ENCODE measurements around the gene CHMP2A.

CHMP2A gene

DNA sequence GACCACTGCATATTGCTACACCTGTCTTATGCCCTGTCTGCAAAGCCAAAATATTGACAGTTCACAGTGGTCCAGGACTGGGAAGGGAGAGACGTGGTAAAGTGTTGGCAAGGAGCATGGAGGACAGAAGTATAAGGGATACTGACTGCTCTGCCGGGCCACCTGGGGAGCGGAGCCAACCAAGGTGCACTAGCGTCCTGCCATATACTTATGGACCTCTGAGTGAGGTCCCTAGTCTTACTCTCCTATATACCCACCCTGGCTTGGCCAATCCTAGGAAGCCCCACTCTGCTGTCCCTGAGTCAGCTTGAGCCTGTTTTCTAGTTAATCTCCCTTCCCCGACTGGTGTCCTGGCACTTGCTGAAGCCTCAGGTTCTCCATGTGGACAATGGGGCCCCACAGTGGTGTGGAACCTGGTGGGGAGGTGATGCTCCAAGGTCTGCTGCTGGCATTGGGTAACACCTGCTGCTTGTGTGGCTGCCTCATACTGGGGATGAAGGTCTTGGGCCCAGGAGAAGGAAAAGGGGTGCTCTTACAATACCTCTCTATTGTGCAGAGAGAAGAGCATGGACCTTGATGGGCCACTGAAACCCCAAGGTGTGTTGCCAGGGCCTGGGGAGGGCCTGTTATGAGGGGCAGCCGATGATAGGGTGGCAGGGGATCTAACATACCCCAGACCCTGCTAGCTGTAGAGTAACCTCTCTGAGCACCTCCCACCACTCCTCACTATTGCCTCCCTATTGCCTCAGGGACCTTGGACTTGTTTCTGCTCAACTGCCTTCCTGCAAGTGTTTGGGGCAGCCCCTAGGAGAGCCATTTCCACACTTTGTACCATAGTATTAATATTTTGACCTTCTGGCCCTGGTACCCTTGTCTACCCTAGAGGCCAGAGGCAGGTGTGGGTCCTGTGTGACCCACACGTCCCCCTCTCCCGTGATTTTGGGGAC, 17.8 kb downstream of the CHMP2A start:
- DNase-seq, result no peak

DNA sequence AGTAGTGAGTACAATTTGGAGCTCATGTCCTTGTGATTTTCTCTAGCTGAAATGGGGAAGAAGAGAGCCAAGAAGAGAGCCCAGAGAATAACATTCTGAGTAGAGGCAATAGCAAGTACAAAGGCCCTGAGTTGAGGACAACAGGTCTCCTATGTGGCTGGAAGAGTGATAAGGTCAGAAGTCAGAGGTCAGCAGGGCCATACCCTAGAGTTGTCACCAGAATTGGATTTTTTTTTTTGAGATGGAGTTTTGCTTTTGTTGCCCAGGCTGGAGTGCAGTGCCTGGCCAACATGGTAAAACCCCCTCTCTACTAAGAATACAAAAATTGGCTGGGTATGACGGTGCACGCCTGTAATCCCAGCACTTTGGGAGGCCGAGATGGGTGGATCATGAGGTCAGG, 19.0 kb downstream of the CHMP2A start:
- DNase-seq, result no peak

DNA sequence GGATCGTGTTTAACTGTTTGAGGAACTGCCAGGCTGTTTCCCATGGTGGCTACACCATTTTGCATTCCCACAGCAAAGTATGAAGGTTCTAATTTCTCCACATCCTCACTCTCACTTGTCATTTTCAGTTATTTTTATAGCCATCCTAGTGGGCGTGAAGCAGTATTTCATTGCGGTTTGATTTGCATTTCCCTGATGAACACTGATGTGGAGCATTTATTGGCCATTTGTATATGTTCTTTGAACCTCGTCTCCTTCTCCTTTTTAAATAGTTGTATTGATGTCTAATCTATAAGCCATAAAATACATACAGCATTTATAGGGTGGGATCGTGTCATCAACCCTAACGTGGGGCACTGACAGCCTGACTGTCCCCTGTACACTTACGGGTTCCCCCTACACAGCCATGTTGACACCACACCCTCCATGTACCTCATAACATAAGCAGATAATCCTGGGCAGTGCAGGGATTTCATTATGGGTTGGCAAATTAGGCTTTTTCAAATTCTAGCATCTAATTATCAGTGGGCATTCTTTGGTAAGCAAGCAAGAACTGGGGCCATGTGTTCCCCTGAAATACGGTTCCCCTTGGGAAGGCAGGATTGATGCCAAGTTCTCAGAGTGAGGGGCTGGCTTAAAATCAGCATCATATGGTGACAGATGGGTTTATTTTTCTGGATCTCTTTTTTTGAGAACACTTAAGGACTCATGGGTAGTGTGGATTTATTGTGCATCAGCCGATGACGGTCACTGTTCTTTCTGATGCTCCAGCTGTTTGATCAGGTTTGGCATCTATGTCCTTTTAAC, 23.7 kb downstream of the CHMP2A start:
- no peak for DNase-seq

- no peak for DNase-seq
These were observed 25.5 kb downstream of the CHMP2A start for GRCh38 chr19:58529405-58529804.

DNA sequence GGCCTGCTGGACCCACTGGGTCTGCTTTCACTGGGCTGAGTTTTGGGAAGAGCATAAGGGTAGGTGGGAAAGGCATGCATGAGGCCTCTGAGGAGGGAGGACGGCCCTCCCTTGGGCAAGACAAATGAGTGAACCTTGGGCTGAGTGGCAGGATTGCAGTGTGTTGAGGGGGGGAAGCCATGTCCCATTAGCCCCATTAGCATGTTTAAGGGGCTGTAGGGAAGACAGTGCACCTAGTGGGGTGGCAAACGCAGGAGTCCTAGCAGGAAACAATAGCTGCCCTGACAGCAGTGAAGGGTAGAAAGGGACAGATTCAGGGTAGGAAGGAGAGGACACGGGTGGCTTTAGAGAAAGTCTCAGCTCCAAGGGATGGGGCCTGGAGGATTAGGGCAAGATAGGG, 32.2 kb downstream of the CHMP2A start:
- no peak for DNase-seq

- DNase-seq, result no peak
These were observed 33.3 kb downstream of the CHMP2A start for GRCh38 chr19:58521651-58522050.

DNA sequence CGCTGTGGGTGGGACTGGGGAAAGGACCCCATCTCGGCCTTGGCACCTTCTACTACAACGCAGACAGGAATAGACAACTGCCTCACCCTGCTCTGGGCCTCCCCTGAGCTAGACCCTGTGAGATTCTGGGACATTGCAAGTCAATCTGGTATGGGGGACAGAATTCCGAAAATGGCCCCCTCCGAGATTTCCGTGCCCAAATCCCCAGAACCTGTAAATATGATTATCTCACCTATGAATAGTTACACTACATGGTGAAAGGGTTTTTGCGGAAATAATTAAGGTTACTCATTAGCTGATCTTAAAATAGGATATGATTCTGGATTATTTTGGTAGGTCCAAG, 34.7 kb downstream of the CHMP2A start:
- no peak for DNase-seq

DNA sequence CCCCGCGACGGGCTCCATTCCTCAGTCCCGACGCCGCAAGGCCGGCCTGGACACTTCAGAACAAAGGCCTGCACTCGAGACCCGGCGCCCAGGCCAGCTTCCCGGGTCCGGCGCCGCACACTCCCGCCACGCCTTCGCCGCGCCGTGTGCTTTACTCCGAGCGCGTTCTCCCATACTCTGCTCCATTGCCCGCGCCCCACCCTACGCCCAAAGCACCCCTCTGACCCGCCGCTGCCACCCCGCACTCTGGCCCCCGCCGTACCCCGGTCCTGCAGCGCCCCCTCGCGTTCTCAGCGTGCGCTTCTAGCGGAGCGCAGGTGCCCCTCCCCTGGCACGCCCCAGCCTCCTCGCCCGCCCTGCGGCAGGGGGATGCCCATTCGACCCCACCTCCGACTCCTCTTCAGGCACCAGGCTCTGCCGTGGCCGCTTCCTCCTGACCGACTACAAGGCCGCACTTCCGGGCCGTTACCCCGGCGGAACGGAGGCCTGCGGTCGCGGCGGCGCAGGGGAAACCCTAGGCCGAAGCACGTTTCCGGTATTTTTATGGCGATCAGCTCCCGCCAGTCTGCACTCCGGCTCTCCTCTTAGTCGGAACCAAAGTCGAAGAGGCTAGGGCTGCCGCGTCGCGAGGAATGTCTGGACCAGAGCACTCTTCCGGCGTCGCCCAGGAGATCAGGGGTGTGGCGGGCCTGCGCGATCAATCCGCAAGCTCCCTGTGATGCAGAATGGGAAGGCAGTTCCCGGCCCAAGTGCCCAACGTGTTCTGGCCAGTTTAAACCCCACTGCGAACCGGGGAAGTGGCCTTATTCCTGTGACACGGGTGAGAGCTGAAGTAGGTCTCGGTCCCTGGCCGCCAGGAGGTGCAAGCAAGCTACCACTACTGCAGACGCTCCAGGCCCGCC, 35.3 kb downstream of the CHMP2A start, which contains the start of gene ZBTB45:
Gene ZBTB45 (minus strand): TSS at position 456 of the 902 bp plus-strand sequence. CDS start 2,137 bp downstream, outside the sequence.
- peak; percentile 95 for DNase-seq

GRCh38 chr19:58519087-58519354, 35.9 kb downstream of the CHMP2A start:
- DNase-seq, result peak; percentile 78

DNA sequence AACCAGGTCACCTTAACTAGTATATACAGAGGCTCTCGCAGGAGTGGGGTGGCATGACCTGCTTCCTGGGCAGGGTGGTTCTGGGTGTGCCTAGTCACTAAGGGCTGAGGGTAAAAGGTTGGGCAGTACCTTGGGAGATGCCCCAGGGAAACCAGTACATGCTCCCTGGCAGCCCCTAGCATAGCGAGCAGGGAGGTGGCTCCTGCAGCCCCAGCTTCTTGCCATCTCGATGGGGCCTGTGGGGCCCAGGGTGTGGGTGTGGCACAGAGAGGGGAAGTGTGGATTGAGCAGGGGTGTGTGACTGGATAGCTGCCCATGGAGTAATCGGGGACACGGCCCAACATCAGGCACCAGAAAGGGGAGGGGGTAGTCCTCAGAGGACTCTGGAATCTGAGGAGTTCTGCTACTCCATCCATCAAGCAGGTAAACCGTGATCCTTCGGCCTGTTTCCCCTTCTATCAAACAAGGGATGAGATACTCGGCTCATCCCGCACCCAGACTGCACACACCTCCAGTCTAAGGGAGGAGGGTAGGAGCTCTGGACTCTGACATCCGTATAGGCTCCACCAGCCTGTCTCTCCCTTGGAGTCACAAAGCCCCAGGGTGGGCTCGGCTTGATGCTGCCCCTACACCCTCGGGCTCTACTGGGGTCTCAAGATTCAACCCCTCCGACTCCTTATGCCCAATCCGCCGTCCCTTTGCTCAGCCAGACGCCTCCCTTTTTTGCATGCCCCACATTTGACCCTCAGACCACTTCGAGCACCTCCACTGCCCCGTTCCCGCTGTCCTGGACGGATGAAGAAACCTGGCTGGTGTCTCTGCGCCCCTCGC, 36.4 kb downstream of the CHMP2A start:
- DNase-seq, result peak; percentile 78

- DNase-seq, result no peak
These were observed 37.7 kb downstream of the CHMP2A start for GRCh38 chr19:58516964-58517833.

- no peak for DNase-seq
These were observed 38.6 kb downstream of the CHMP2A start for GRCh38 chr19:58516246-58516836.

GRCh38 chr19:58515259-58515658, 39.6 kb downstream of the CHMP2A start:
- DNase-seq, result no peak

DNA sequence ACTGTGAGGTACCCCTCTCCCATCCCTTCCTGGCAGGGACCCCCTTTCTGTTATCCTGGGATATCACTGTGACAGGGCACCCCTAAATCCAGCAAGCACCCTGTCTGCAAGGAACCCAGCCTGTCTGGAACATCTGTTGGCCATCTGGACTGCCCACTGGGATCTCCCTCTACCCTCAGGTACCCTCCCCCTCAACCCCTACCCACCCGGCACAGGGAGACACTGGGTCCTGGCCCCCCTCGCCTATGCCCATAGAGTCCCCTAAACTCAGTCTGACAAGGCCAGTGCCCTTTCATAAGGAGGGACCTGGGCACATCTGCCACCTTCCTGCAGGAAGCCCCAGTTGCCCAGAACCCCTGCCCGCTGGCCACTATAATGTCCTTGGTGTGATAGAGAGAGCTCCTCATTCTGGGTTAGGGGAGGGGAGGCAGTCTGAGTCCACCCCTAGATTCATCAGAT, 40.3 kb downstream of the CHMP2A start:
- DNase-seq, result no peak

DNA sequence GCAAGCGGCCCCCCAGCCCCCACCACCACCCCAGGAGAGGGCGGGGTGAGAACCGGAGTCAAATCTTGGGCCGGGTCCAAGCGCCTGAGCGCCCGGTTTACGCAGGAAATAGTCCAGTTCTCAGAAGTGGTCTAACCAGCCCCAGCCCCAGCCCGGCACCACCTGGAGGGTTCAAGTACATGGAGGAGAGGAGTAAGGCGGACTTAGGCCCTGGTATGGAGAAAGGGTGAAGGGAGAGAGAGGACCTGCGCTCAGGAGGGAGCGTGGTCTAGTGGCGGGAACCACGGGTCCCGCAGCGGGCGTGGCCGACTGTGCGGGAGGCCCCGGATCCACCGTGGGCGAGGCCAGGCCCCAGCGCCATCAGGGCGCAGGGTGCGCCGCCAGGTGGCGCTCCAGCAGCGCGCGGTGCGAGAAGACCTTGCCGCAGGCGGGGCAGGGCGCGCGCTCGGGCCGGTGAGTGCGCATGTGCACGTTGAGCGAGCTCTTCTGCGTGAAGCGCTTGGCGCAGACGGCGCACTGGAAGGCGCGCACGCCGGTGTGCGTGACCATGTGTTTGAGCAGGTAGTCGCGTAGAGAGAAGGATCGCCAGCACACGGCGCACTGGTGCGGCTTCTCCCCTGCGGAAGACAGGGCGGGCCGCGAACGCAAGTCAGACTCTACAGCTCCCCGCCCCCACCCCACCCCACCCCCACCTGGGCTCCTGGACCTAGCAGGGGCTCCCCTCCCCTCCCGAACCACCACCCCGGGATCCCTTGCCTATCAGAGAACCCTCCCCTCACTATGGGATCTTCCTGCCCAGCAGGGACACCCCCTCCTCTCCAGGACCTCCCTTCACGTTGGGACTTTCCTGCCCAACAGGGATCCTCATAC, 41.0 kb downstream of the CHMP2A start:
- peak; percentile 94 for DNase-seq

- no peak for DNase-seq
These were observed 41.7 kb downstream of the CHMP2A start for GRCh38 chr19:58513213-58513693.

DNA sequence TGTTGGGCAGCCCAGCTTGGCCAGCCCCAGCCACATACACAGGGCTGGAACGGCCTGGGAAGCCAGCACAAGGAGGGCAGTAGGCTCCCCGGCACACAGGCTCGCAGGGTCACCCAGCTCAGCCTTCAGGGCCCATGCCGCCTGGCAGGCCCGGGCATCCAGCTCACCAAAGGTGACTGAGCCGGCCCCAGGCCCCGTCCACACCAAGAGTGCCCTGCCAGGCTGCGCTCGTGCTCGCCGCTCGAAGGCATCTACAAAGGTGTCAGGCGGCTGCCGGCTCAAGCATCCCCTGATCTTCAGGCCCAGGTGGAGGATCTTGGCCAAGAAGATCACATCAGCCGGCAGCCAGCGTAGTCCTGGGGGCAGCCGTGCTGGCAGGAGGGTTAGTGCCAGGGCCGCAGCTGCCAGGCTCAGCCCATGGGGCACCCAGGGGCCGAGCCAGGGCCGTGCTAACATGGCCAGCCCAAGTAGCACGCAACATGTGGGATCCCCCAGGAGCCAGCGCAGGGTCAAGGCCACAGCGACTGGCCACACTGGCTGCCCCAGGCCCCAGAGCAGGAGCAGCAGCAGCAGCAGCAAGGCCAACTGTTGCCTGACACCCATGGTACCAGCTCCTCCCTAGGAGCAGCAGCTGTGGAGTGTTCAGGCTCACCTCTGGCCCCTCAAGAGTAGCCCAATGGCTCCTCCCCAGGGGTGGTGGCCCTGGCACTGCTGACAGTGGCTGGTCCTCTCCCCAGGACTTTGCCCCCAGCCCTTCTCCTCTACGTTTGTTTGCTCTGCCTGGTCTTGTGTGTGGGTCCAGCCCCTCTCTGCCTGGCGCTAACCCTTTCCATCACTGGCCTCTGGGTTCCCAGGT, 43.3 kb downstream of the CHMP2A start, which contains the start of gene SLC27A5:
Gene SLC27A5 (minus strand): TSS at position 640 of the 856 bp plus-strand sequence. CDS start 37 bp downstream, at position 603.
- no peak for DNase-seq
